Activated gamma-delta T cell treated with Interleukin-2 at 50 U/mL for 16 hours (primary cell): ENCODE data around the gene TTC39B.
"Not testable (repeated sequence)": the region's sequence is repeated elsewhere in the genome, so short reads cannot be mapped to it uniquely, and the experiment has no call there.

Source experiments
- DNase-seq: peaks from one replicate; pipeline ENCODE4 v3.0.0-alpha.2; 2020

The TTC39B gene

GRCh38 chr9:15262581-15262980, 44.4 kb downstream of the TTC39B start:
- no peak for DNase-seq

- no peak for DNase-seq
These were observed 50.6 kb downstream of the TTC39B start for GRCh38 chr9:15256426-15256825.

- DNase-seq: no peak
These were observed 53.2 kb downstream of the TTC39B start for GRCh38 chr9:15253786-15254185.

DNA sequence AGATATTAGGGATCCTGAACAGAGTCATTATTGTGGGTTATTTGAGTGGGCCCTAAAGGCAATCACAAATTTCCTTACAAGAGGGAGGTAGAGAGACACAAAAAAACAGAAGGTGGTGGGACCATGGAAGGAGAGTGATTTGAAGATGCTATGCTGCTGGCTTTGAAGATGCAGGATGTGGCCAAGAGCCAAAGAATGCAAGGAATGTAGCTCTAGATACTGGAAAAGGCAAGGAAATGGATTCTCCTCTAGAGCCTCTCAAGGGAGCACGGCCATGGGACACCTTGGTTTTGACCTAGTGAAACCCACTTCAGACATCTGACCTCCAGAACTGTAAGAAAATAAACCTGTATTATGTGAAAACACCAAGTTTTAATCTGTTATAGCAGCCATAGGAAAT, 53.8 kb downstream of the TTC39B start:
- DNase-seq: no peak

GRCh38 chr9:15249981-15250380, 57.0 kb downstream of the TTC39B start:
- no peak for DNase-seq

DNA sequence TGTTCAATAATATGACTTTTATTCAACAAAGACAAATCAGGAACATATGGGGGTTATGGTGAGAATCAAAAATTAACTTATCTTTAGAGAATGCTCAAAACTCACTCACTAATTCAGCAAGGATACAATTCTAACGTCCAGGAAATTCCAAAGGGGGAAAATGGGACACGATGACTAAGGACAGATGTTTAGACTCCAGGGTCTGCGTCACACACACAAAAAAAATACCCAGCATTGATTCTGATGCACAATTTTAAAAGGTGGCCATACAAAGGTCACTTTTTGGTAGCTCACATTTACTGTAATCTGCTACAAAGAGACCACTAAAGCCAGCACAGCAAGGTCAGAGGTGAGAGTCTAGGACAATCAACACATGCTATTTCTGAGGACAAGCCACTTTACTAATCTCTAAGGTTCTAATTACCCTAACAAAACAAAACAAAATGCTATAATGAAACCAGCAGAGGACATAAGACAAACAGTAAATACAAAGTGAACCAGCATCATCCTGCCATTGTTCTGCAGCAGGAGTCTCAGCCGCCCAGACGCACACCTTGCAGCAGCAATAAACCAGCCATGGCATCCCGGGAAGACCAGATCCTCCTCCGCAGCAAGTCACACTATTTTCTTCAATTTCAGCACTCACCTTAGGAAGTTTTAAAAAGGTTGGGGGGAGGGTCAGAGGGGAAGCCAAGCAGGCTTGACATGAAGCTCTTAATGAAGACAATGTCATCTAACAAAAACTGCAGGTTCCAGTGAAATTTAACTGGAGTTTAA, 57.8 kb downstream of the TTC39B start:
- no peak for DNase-seq

GRCh38 chr9:15248621-15249020, 58.4 kb downstream of the TTC39B start:
- DNase-seq: no peak

DNA sequence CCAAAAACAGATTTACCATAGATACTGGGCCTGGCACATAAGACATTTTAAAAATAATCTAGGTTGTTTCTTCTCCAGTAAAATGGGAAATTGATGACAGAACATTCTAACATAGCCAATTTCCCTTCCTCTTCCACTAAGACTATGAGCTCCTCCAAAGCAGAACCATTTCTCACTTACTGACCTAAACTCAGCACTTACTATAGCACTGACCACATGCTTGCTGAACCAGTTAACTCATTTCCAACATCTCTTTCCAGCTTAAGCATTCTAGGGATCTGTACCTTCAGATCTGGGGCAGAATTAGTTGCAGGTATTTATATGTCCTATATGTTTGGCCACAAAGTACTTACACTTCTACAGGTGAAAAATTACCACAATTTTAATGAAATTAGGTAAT, 58.9 kb downstream of the TTC39B start:
- no peak for DNase-seq

DNA sequence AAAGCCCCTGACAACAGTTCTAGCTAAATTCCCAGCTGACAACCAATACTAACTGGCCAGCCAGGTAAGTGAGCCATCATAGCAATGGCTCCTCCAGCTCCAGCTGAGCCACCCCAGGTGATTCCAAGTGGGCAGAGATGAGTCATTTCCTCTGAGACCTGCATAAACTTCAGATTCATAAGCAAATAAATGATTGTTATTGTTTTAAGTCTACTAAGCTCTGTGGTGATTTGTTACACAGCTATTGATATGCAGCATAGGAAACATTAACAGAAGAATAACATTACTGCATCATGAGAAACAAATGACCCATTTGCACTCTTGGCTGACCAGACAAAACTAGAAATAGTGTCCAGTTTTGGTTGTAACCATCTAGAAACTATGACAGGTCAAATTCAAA, 60.3 kb downstream of the TTC39B start:
- no peak for DNase-seq

DNA sequence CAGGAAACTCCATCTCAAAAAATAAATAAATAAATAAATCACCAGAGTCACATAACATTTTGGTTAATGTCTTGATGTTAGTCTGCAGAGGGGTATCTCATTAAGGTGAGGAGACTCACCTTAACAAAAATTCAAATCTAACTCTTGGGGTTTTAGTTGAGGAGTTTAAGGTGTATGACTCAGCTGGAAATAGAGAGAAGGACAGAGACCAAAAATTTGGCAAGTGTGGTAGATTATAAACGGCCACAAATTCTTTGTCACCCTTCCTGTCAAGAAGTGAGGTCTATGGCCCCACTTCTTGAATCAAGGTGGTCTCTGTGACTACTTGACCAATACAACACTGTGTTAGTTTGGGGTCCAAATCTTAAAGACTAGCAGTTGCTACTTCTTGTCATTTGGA, 60.8 kb downstream of the TTC39B start:
- no peak for DNase-seq

DNA sequence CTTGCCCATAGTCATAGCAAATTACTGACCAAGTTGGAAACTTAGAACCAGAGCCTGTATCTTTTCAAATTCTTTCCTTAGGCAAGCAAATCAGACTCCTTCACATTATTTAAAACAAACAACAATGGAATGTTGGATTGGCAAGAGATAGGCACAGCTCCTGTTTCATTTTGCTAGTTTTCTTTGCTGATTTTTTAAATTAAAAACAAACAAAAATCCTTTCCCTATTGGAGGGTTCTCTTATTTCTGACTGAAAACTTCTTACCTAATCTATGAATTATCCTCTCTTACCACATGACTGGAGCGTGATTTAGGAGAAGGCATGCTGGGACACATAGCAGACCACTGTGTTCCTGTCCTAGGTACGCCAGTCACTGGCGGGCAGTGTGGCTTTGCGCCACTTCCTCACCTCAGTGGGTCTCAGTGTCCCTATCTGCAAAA, 63.0 kb downstream of the TTC39B start:
- no peak for DNase-seq

- no peak for DNase-seq
These were observed 63.9 kb downstream of the TTC39B start for GRCh38 chr9:15243081-15243480.

DNA sequence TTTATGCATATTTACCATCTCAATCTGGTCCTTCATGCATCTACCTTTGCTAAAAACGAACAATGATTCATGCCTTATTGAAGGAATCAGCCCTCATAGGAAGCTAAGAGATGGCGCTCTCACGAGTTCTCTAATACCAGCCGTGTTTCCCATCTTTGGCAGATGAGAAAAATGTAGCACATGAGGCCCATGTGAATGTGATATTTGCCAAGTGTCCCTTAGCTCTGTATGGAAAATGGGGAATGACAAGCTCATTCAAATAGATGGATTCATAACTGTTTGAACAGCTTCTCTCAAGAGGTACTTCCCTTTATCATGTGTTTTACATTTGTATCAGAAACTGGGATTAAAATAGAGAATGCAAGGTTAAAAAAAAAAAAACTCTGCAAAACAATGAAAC, 66.1 kb downstream of the TTC39B start:
- no peak for DNase-seq

DNA sequence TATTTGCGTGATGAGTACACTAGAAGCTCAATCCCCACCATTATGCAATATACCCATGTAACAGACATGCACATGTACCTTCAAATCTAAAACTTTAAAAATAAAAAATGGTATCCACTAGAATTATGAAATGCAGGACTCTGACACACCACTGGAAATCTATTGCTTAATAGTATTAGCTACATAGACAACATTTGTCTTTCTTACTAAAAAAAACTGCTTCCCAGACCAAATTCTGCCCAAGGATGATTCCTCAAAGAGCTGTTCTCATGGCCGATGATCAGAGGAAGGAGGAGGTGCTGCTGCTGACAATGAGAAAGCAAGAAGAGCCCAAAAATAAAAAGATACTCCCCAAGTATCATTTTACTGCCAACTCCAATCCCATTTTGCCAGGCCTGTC, 67.2 kb downstream of the TTC39B start:
- DNase-seq: no peak

- no peak for DNase-seq
These were observed 68.4 kb downstream of the TTC39B start for GRCh38 chr9:15238646-15239045.

GRCh38 chr9:15235658-15236057, 71.4 kb downstream of the TTC39B start:
- DNase-seq: no peak

DNA sequence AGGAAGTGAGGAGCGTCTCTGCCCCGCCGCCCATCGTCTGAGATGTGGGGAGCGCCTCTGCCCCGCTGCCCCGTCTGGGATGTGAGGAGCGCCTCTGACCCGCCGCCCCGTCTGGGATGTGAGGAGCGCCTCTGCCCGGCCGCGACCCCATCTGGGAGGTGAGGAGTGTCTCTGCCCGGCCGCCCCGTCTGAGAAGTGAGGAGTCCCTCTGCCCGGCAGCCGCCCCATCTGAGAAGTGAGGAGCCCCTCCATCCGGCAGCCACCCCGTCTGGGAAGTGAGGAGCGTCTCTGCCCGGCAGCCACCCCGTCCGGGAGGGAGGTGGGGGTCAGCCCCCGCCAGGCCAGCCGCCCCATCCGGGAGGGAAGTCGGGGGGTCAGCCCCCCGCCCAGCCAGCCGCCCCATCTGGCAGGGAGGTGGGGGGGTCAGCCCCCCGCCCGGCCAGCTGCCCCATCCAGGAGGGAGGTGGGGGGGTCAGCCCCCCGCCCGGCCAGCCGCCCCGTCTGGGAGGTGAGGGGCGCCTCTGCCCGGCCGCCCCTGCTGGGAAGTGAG, 73.0 kb downstream of the TTC39B start:
- DNase-seq: not testable (repeated sequence)

DNA sequence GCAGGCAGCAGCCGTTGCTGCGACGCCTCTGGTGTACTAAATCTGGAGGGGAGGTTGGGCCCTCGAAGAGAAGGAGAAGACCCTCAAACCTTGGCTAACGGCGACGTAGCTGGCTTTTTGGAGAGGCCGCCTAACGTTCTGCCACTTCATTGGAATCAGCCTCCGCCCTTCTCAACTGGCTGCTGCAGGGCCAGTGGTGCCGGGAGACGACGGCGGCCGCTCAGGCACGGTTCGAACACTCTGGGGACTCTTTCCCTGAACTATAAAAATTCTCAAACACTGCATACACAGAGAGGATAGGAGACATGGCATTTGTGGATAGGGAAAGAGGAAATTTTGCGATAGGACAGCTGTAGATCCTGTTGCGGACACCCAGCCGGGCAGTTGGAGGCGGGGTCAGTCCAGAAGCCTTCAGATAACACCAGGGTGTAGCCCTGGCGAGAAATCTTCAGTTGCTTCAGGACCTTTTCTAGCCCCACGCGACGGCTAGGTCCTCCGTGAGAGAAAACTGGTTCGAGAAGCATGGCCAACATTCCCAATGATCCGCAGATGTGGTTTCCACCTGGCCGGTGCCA, 74.2 kb downstream of the TTC39B start:
- not testable (repeated sequence) for DNase-seq

DNA sequence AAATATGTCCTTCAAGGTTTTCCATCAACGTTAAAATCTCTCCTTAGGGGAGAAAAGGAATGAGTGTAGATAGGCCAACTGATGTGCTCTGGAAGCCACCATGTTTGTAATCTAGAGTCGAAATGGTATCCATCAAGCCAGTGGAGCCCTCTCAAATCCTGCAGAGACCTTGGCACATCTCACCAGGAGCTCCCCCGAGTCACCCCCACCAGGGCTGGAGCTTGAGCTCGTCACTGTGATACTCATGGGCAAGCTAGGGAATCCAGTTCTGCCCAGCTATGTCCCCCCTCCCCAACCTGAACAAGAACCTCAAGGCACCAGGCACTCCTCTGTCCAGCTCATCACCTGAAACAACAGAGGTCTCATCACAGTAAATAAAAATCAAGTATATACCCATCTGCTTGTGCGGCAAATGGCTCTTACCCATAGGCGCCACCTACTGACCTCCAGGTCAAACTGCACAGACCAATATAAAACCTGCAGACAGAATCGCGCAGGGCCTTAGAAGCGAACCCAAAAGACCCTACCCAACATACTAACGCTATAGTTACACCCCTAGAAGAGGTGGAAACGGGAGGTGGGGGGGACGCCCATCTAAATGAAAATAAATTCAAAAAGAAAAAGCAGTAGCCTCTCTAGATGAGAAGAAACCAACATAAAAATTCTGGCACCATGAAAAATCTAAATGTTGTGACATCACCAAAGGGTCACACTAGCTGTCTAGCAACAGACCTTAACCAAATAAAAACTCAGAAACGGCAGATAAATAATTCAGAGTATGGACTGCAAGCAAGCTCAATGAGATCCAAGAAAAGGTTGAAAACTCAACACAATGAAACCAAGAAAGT, 75.0 kb downstream of the TTC39B start:
- DNase-seq: no peak

GRCh38 chr9:15229409-15229808, 77.6 kb downstream of the TTC39B start:
- no peak for DNase-seq

DNA sequence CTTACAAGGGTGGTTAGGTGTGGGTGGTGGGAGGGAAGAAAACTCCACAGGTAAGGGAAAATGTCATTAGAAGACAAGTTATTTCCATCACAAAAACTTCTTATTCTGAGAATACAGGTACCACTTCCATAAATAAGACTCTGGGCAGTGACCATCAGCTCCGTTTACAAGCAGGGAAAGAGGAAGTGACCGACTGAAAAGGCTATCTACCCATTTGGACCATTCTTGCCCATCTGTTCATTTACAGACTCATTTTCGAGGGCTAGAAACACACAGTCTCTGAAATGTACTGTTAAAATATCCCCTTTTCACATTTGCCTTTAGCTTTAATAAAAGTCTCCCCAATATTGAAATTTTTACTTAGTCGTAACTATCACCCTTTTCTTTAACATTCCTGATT, 79.5 kb downstream of the TTC39B start:
- no peak for DNase-seq

DNA sequence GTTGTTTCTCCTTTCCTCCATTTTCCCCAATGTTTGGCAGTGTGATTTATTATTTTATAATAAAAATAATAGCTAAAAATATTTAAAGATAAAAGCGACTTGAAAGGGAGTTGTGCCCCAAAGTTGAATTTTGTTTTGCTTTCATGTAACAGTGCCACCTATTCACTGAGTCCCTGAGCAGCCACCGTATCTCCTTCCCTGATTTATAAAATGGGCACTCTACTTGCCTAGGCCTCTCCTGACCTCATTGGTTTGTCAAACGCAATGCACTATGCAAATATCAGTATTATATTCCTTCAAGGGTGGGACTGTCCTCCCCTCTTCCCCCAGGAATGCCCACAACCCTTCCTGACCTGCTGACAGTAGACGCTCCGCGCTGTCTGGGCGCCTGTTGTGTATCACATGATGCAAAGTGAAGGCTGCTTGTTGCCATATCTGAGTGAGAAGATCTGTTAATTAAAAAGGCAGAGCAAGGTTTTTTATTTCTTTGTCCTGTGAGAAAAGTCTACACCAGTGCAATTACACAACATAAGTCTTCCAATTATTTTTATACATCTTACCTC, 81.4 kb downstream of the TTC39B start:
- DNase-seq: no peak

DNA sequence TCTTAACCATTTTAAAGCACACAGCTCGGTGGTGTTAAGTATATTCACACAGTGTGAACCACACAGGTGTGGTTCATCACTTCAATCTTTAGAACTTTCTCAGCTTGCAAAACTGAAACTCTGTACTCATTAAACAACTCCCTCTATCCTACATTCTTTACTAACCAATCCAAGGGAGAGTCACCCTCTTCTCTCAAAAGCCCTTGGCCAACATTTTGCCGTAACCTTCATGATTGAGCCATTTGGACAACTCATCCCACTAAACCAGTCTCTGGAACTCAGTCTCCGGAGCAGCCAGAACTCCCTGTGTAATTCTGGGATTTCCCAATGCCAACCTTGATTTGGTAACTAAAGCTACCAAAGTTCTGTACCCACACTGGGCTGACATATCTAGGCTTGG, 84.7 kb downstream of the TTC39B start:
- DNase-seq: no peak
